ENCODE data around the gene NAPA.

- TF ChIP-seq TAF1 (IDR thresholded peaks at IDR 0.05; ENCODE audit: borderline replicate concordance, low read depth, low read length) (no peak), POLR2A (IDR thresholded peaks at IDR 0.05; ENCODE audit: low read depth, low read length) (no peak), POLR2AphosphoS5 (IDR thresholded peaks at IDR 0.05; ENCODE audit: low read depth, low read length) (no peak)
Measured at GRCh38 chr19:47497821-47498520, 16.9 kb downstream of the NAPA start.
